GM21515 (cell line): ENCODE measurements around the gene PYM1.
"Not testable (repeated sequence)": the region's sequence is repeated elsewhere in the genome, so short reads cannot be mapped to it uniquely, and the experiment has no call there.

Experiments
- ATAC-seq: cut with Tn5 transposase; IDR thresholded peaks from one replicate; pipeline ENCODE4 v1.9.1; 2021; ENCODE audit not compliant: unreplicated experiment

Gene PYM1

GRCh38 chr12:55915482-55915859, 12.2 kb downstream of the PYM1 start:
- no peak for ATAC-seq

- ATAC-seq = no peak
Observed at GRCh38 chr12:55912908-55913307, 14.8 kb downstream of the PYM1 start.

GRCh38 chr12:55909513-55909884, 18.2 kb downstream of the PYM1 start:
- ATAC-seq = no peak

DNA sequence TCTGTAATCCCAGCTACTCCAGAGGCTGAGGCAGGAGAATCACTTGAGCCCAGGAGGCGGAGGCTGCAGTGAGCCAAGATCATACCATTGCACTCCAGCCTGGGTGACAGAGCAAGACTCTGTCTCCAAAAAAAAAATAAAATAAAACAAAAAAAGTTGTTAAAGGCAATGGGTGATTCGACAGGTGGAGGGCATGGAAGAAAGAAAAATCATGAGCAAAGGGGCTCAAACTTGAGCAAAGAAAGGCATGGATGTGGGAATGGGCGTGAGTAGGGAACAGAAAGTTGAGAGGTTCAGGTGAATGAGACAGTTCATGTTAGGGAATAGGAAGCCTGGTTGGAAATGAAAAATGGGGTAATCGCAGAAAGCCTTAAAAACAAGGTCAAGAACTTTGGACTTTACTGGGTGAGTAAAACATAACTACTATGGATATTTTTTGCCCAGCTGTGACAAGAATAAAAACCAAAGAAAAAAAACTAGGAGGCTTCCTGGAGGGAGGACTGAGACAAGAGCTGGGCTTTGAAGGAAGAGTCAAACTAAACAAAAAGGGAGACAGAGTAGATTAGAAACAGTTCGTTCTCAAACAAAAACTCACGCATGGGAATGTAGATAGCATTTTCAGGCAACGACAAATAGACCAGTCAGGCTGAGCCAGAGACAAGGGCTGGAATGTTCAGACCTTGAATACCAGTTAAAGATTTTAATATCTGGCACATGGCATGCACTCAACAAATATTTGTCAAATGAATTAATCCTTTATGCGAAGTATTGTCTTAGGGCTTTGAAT, 18.8 kb downstream of the PYM1 start:
- no peak for ATAC-seq

GRCh38 chr12:55906056-55906455, 21.6 kb downstream of the PYM1 start:
- no peak for ATAC-seq

- ATAC-seq = no peak
Observed at GRCh38 chr12:55901881-55902490, 25.7 kb downstream of the PYM1 start.

- ATAC-seq = no peak
Observed at GRCh38 chr12:55899082-55899481, 28.6 kb downstream of the PYM1 start.

DNA sequence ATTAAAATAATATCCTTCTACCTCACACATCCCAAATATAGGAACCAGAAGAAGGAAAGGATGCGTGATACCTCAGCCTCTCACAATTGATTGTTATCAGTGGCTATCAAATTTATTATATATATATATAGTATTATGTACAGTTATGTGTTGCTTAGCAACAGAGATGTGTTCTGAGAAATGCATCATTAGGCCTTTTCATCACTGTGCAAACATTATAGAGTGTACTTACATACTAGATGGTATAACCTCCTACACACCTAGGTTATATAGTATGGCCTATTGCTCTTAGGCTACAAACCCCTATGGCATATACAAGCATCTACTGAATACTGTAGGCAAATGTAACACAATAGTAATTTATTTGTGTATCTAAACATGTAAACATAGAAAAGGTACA, 34.0 kb downstream of the PYM1 start:
- no peak for ATAC-seq

DNA sequence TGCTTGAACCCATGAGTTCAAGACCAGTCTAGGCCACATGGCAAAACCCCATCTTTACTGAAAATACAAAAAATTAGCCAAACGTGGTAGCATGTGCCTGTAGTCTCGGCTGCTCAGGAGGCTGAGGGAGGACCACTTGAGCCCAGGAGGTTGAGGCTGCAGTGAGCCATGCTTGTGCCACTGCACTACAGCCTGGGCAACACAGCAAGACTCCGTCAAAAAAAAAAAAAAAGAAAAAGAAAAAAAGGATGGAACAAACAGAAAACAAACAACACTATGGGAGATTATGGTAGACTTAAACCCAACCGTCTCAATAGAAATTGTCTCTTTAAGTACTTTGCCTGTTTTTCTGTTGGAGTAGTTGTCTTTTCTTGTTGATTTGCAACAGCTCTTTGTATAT, 36.4 kb downstream of the PYM1 start:
- ATAC-seq = no peak

DNA sequence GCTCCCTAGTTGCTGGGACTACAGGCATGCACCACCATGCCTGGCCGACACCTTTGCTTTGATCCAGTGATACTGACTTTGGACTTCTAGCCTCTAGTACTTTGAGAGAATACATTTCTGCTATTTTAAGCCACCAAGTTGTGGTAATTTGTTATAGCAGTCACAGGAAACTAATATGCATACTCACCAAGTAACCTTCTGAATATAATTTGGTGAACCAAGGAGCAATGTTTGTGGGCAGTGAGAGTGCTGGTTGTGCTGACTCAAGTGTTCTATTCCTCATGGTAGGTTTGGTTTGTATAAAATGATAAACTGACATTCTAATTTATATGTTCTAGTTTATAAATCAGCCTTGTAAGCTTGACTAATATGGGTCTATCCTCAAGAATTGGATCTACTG, 42.6 kb downstream of the PYM1 start:
- ATAC-seq = no peak

DNA sequence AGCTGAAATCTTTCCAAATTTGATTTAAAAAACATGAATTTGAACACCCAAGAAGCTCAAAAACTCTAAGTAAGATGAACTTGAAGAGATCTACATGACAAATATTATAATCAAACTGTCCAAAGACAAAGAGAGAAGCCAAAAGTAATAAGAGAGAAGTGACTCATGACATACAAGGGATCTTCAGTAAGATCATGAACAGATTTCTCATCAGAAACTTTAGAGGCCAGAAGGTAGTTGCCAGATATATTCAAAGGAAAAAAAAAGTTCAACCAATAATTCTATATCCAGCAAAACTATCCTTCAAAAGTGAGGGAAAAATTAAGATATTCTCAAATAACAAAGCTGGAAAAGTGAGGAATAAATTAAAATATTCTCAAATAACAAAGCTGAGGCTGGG, 49.9 kb downstream of the PYM1 start:
- ATAC-seq = no peak

DNA sequence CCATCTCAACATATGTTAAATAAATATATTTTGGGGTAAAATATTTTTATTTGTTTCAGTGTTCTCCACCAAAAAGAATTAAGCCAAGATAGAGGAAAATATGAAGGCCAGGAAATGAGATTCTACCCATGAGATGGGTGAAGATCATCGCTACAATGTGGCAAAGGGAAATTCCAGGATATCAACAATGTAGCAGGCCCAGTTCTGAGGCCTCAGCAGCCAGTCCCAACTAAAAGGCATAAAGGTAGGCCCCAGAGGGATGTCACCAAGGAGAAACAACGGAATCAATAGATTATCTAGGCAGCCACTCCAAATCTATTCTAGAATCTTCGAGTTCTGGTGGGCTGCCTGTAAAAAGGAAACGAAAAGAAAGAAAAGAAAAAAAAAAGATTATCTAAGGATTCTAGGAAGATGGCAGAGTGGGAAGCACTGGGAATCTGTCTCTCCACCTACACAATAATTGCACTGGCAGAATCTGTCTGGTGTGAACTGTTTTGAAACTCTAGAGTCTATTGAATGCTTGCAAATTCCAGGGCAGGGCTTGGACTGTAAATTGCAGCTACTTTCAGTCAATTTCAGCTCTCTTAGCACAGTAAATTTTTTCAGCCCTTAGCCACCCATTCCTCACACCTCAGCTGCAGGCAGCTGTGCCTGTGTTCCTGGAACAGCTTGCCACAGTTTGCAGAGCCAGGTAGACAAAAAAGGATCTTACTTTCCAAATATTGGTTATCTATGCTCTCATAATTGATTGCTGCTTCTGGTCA, 51.8 kb downstream of the PYM1 start:
- no peak for ATAC-seq

DNA sequence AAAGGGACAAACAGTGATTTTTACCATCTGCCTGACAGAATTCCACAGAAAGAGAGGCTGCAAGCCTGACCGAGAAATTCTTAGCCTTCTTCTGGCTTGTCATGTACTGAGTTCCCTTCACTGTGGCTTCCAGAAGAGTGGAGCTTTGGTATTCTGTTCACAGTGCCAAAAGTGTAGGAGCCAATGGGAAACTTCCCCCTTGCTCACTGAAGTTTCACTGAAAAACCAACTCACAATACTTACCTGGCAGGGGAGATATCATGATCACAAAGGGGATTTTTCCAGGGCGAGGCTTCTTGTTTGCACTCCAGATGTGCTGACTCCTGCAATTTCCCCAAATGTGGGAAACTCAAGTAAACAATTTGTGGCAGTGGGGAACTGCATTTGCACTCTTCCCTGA, 53.3 kb downstream of the PYM1 start:
- ATAC-seq = no peak

GRCh38 chr12:55866454-55867004, 61.2 kb downstream of the PYM1 start:
- not testable (repeated sequence) for ATAC-seq

- ATAC-seq = no peak
Observed at GRCh38 chr12:55865327-55865726, 62.4 kb downstream of the PYM1 start.

DNA sequence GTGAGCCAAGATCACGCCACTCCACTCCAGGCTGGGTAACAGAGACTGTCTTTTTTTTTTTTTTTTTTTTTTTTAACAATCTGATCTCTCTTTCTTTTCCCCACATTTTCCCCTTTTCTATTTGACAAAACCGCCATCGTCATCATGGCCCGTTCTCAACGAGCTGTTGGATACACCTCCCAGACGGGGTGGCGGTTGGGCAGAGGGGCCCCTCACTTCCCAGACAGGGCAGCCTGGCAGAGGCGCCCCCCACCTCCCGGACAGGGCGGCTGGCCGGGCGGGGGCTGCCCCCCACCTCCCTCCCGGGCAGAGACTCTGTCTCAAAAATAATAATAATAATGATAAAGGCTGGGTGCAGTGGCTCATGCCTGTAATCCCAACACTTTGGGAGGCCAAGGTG, 64.8 kb downstream of the PYM1 start:
- ATAC-seq = not testable (repeated sequence)

- ATAC-seq = no peak
Observed at GRCh38 chr12:55862286-55862685, 65.4 kb downstream of the PYM1 start.

- no peak for ATAC-seq
Observed at GRCh38 chr12:55861871-55862270, 65.8 kb downstream of the PYM1 start.

- ATAC-seq = no peak
Observed at GRCh38 chr12:55861396-55861795, 66.3 kb downstream of the PYM1 start.

DNA sequence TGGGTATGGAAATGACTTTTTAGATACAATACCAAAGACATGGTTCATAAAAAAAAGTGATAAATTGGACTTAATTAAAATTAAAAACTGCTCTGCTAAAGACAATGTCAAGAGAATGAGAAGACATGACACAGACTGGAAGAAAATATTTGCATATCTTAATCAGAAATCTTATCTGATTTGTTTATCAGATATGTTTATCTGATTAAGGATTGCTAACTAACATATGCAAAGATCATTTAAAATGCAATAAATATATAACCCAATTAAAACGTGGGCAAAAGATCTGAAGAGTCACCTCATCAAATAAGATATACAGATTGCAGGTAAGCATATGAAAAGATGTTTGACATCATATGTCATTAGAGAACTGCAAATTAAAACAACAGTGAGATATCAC, 75.0 kb downstream of the PYM1 start:
- no peak for ATAC-seq
